Measurements from ENCODE around the gene AGA.

The AGA gene

GRCh38 chr4:177441803-177442622, at the start of gene AGA:
AGA (minus strand) TSS chr4:177442437; CDS start chr4:177442375, 62 bp downstream.
- peak; percentile 97 for DNase-seq (ENCODE audit: low spot score)

GRCh38 chr4:177492022-177492421, 49.8 kb upstream of the AGA start:
- no peak for DNase-seq (ENCODE audit: low spot score)

- DNase-seq (ENCODE audit: low spot score), result no peak
Measured at GRCh38 chr4:177490769-177491168, 48.5 kb upstream of the AGA start.

- DNase-seq (ENCODE audit: low spot score), result no peak
Measured at GRCh38 chr4:177489471-177490246, 47.4 kb upstream of the AGA start.

GRCh38 chr4:177487977-177488376, 45.7 kb upstream of the AGA start:
- DNase-seq (ENCODE audit: low spot score), result no peak

- no peak for DNase-seq (ENCODE audit: low spot score)
Measured at GRCh38 chr4:177485528-177485927, 43.3 kb upstream of the AGA start.

GRCh38 chr4:177484613-177485021, 42.4 kb upstream of the AGA start:
- DNase-seq (ENCODE audit: low spot score), result peak; percentile 51

- DNase-seq (ENCODE audit: low spot score), result no peak
Measured at GRCh38 chr4:177483760-177484159, 41.5 kb upstream of the AGA start.

GRCh38 chr4:177483271-177483670, 41.0 kb upstream of the AGA start:
- DNase-seq (ENCODE audit: low spot score), result no peak

- DNase-seq (ENCODE audit: low spot score), result no peak
Measured at GRCh38 chr4:177482367-177482766, 40.1 kb upstream of the AGA start.

- DNase-seq (ENCODE audit: low spot score), result no peak
Measured at GRCh38 chr4:177480795-177481194, 38.6 kb upstream of the AGA start.

GRCh38 chr4:177479063-177479462, 36.8 kb upstream of the AGA start:
- DNase-seq (ENCODE audit: low spot score), result no peak

GRCh38 chr4:177478496-177478895, 36.3 kb upstream of the AGA start:
- no peak for DNase-seq (ENCODE audit: low spot score)

- DNase-seq (ENCODE audit: low spot score), result no peak
Measured at GRCh38 chr4:177473991-177474390, 31.8 kb upstream of the AGA start.

- DNase-seq (ENCODE audit: low spot score), result no peak
Measured at GRCh38 chr4:177464026-177464425, 21.8 kb upstream of the AGA start.

GRCh38 chr4:177461606-177462005, 19.4 kb upstream of the AGA start:
- no peak for DNase-seq (ENCODE audit: low spot score)

- DNase-seq (ENCODE audit: low spot score), result no peak
Measured at GRCh38 chr4:177460460-177460859, 18.2 kb upstream of the AGA start.

GRCh38 chr4:177455561-177455970, 13.3 kb upstream of the AGA start:
- DNase-seq (ENCODE audit: low spot score), result no peak

GRCh38 chr4:177453116-177453515, 10.9 kb upstream of the AGA start:
- no peak for DNase-seq (ENCODE audit: low spot score)

GRCh38 chr4:177451108-177451500, 8.9 kb upstream of the AGA start:
- DNase-seq (ENCODE audit: low spot score), result no peak

- no peak for DNase-seq (ENCODE audit: low spot score)
Measured at GRCh38 chr4:177450426-177451107, 8.3 kb upstream of the AGA start.

- DNase-seq (ENCODE audit: low spot score), result no peak
Measured at GRCh38 chr4:177448850-177449249, 6.6 kb upstream of the AGA start.
